Esophagus muscularis mucosa (tissue), 4 donors: Measurements from ENCODE around the gene ADGRA1. TPM values are rescaled to one million over a fixed set of nuclear protein-coding genes. Genes with fewer than 3 reads are reported as not detected.

ENCODE experiments used
- DNase-seq: peaks from one replicate; pipeline ENCODE4 v3.0.0-alpha.2; 2017; ENCODE audit errors: extremely low spot score
- H3K27ac ChIP-seq, 4 donors: fragments of 200-600 bp; sonication (generic); replicated peaks in 1 of 4; 1 replicate in 3 of 4; 2 replicates in 1 of 4; pipeline ENCODE4 v1.5.1; 2016 to 2019; ENCODE audit warnings: mild to moderate bottlenecking in 1 of 4
- H3K27me3 ChIP-seq, 4 donors: fragments of 200-600 bp; sonication (generic); one replicate each; pipeline versions ENCODE4 v1.5.1 to v1.6.0; 2016 to 2019
- H3K36me3 ChIP-seq, 4 donors: fragments of 200-600 bp; sonication (generic); one replicate each; pipeline ENCODE4 v1.5.1; 2016 to 2019
- H3K4me1 ChIP-seq, 4 donors: fragments of 200-600 bp; sonication (generic); one replicate each; pipeline ENCODE4 v1.5.1; 2016 to 2019
- H3K4me3 ChIP-seq, 4 donors: fragments of 200-600 bp; sonication (generic); 1 replicate in 2 of 4; 2 replicates in 2 of 4; pipeline ENCODE4 v1.5.1; 2016 to 2019; ENCODE audit warnings: mild to moderate bottlenecking in 4 of 4, moderate library complexity in 1 of 4
- H3K9me3 ChIP-seq, 4 donors: fragments of 200-600 bp; sonication (generic); 1 replicate in 3 of 4; 2 replicates in 1 of 4; pipeline ENCODE4 v1.5.1; 2016 to 2019
- EP300 ChIP-seq: sonication (generic); formaldehyde crosslinking; IDR thresholded peaks from one replicate; pipeline ENCODE4 v1.6.1; 2017; ENCODE audit warnings: antibody characterized with exemption
- POLR2A ChIP-seq: fragments of 450-650 bp; IDR thresholded peaks from one replicate; pipeline ENCODE4 v1.6.1; 2017; ENCODE audit warnings: antibody characterized with exemption, moderate library complexity, mild to moderate bottlenecking, low read depth
- POLR2AphosphoS5 ChIP-seq, 2 donors: sonication (generic); formaldehyde crosslinking; IDR thresholded peaks; one replicate each; pipeline ENCODE4 v1.6.1; 2017; ENCODE audit warnings: antibody characterized with exemption in 2 of 2
- WGBS: methylation state at CpG from one replicate; pipeline ENCODE4 v1.1.5; 2018; 5-methylcytosine and 5-hydroxymethylcytosine counted together
- intact Hi-C: fragments of 100-400 bp; cut with DNase I; formaldehyde crosslinking; loops from one replicate; pipeline ENCODE4 v1.15.1; 2023
- total RNA-seq, 4 donors: library from RNA; depleted of rRNA; stranded (reverse); fragments of >200 nt; gene quantifications; one replicate each; pipeline versions ENCODE4 v1.1.0 to v1.2.1, GENCODE V29; 2016
- TF ChIP-seq, protein P1 (sequence below), 3 experiments: fragments of 200-600 bp in 2 of 3; fragments of 450-650 bp in 1 of 3; sonication (generic) in 2 of 3; IDR thresholded peaks; one replicate each; pipeline ENCODE4 v1.5.1; 2017 to 2019; ENCODE audit warnings: antibody characterized with exemption in 3 of 3, mild to moderate bottlenecking in 2 of 3, moderate library complexity in 1 of 3

ADGRA1 gene
- total RNA-seq, 4 donors from 2014 or later = under 0.01 to 0.06 TPM; not detected in 2

DNA sequence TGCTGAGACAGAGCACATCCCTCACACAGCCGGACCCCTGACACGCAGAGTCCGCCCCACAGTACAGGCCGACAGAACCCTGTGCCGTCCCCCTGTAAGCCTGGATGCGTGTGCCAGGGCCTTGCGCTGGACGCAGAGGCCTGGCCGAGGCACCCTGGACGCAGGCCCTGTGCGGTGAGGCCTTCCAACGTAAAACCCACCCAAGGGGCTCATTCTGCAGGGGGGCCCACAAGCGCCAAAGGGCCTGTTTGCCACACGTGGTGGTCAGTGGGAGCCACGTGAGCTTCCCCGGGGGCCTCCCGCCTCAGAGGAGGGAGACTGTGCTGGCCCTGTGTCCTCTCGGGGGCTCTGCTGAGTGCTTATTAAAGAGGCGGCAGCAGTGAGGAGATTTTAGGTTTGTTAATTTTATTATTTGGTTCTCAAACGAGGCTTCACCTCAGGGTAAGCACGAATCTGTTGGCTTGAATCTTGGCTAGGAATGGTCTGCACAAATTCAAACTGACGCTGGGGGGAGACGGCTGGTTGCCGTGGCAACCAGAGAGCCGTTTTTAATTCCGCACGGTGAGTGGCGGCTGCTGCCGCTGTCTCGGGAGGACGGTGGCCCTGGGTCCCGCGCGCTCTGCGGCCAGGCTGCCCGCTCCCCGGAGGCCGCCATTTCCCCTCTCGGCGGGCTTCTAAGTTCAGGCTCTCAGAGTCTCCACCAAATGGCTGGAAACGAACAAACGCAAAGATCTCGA is 4.9 kb upstream of the ADGRA1 start:
- Histone ChIP-seq H3K4me1 (peaks cover 0 to 10% (median 6%) of the 10 kb centered on the region in 4 donors), H3K36me3 (no peaks in the 10 kb centered on the region), H3K27me3 (peaks cover 0 to 81% (median 28%) of the 10 kb centered on the region in 4 donors), H3K9me3 (no peaks in the 10 kb centered on the region), H3K27ac (no peak overlapping the region), H3K4me3 (no peak overlapping the region)
- intact Hi-C loops = no loop called here
- no peak for DNase-seq
- TF ChIP-seq POLR2A (no peak), POLR2AphosphoS5 (IDR thresholded peaks at IDR 0.05) (no peak), EP300 (no peak)
- TF ChIP-seq, protein P1, sequence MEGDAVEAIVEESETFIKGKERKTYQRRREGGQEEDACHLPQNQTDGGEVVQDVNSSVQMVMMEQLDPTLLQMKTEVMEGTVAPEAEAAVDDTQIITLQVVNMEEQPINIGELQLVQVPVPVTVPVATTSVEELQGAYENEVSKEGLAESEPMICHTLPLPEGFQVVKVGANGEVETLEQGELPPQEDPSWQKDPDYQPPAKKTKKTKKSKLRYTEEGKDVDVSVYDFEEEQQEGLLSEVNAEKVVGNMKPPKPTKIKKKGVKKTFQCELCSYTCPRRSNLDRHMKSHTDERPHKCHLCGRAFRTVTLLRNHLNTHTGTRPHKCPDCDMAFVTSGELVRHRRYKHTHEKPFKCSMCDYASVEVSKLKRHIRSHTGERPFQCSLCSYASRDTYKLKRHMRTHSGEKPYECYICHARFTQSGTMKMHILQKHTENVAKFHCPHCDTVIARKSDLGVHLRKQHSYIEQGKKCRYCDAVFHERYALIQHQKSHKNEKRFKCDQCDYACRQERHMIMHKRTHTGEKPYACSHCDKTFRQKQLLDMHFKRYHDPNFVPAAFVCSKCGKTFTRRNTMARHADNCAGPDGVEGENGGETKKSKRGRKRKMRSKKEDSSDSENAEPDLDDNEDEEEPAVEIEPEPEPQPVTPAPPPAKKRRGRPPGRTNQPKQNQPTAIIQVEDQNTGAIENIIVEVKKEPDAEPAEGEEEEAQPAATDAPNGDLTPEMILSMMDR (IDR thresholded peaks at IDR 0.05) = no peak
- 67% methylated on average over 43 of the region's 43 CpGs for WGBS

DNA sequence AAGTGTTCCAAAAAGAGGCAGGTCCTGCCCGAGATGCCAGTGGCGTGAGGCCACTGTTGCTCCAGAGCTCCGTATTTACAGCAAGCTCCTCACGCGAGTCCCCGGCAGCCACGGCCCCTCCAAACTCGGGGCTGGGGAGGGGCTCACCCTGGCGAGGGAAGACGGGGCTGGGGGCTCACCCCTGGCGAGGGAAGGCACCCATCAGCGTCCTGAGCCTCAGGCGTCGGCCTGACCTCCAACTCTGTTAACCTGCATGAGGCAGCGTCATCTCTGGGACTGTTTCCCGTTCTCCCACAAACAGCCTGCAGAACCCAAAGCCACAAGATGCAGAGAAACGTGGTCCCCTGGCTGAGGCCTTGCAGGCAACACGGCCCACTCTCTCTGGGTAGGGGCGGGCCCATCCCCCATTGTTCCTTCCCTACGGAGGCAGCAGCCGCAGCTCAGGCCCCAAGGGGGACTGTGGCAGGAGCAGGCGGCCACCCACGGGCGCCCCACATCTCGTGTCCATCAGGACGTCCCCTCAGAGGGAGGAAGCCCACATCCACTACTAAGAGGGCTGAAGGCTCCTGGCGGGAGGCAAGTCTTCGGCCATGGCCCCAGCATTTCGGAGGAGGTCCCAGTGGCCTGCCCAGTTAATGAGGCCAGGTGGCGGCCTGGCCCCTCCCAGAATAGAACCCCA is 4.2 kb upstream of the ADGRA1 start:
- no peak overlapping the region for H3K27ac ChIP-seq
- WGBS = 66% methylated on average over 4 of the region's 30 CpGs
- no peak for DNase-seq
- no peaks in the 10 kb centered on the region for H3K36me3 ChIP-seq
- H3K4me1 ChIP-seq = peaks cover 3 to 17% (median 13%) of the 10 kb centered on the region in 4 donors
- TF ChIP-seq POLR2AphosphoS5 (IDR thresholded peaks at IDR 0.05) (no peak), EP300 (no peak), POLR2A (no peak)
- TF ChIP-seq, protein P1 (IDR thresholded peaks at IDR 0.05) = no peak
- H3K27me3 ChIP-seq = peaks cover 0 to 88% (median 35%) of the 10 kb centered on the region in 4 donors
- intact Hi-C loops = no loop called here
- H3K4me3 ChIP-seq = no peak overlapping the region
- no peaks in the 10 kb centered on the region for H3K9me3 ChIP-seq

DNA sequence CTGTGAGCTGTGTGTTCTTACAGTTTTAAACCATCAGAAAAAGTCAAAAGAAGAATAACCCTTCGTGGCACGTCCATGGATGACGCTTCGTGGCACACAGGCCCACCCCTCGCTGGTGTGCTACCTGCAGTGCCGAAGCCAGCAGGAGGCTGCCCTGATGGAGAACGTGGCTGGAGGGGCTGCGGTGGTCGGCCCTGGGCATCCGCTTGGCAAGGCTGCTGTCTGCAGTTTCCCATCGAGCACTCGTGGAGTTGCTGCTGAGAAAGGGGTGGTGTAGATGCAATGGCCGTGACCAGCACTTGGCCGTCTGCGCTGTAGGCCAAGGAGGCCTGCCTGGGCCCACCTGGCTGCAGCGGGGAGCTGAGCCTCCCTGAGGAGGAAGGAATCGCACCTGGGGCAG is 3.2 kb upstream of the ADGRA1 start:
- no peak overlapping the region for H3K4me3 ChIP-seq
- no peak overlapping the region for H3K27ac ChIP-seq
- no peaks in the 10 kb centered on the region for H3K9me3 ChIP-seq
- TF ChIP-seq POLR2A = no peak
- TF ChIP-seq, protein P1 (IDR thresholded peaks at IDR 0.05) = no peak
- no peak for TF ChIP-seq EP300
- no peak for TF ChIP-seq POLR2AphosphoS5 (IDR thresholded peaks at IDR 0.05)
- H3K4me1 ChIP-seq = peaks cover 3 to 22% (median 15%) of the 10 kb centered on the region in 4 donors
- H3K36me3 ChIP-seq = no peaks in the 10 kb centered on the region
- intact Hi-C loops = no loop called here
- DNase-seq = no peak
- WGBS = 90% methylated on average over 7 of the region's 17 CpGs
- H3K27me3 ChIP-seq = peaks cover 0 to 97% (median 43%) of the 10 kb centered on the region in 4 donors

DNA sequence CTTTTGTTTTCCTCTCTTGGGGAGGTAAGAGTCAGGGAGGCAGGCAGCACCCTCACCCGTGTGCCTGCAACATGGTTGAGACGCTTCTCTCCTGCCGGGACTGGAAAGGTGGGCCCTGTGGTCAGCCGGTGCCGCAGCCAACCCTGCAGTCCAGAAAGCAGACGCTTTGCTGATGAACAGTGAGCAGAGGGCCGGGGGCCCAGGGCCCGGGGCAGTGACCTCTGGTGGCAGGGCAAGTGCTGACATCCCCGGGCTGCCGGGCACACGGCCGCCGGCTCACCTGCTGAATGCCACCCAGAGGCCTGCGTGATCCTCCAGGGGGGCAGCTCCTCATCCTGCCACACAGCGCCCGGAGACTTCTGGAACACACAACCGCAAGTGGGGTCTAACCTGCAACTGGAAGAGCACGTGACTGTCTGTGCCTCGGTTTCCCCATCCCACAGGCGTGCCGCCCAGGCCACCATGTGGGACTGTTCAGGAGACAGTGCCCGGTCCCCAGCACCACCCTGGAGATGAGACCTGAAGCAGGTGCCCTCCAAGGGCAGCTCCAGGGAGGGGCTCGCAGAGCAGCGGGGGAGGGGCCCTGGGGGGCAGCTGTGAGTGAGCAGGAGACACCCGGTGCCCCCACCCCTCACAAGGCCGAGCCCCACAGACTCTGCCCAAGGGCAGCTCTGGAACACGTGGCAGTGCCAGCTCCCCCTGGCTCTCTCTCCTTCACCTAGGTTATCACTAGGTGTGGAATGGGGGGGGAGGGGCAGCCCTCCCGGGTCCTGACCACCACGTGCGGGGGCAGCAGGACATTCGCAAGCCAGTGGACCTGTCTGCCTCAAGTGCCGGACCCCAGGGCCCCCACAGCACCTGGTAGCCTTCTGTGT is 2.2 kb upstream of the ADGRA1 start:
- WGBS = 79% methylated on average over 18 of the region's 32 CpGs
- Histone ChIP-seq H3K4me1 (peaks cover 3 to 22% (median 15%) of the 10 kb centered on the region in 4 donors), H3K36me3 (no peaks in the 10 kb centered on the region), H3K9me3 (no peaks in the 10 kb centered on the region), H3K4me3 (no peak overlapping the region), H3K27me3 (peaks cover 0 to 100% (median 48%) of the 10 kb centered on the region in 4 donors), H3K27ac (no peak overlapping the region)
- TF ChIP-seq POLR2AphosphoS5 (IDR thresholded peaks at IDR 0.05) (no peak), EP300 (no peak), POLR2A (no peak)
- TF ChIP-seq, protein P1 (IDR thresholded peaks at IDR 0.05) = no peak
- intact Hi-C loops = no loop called here
- no peak for DNase-seq
